GM19455 (cell line): ENCODE data around the gene ARHGAP10.

Experiments used
- ATAC-seq: cut with Tn5 transposase; IDR thresholded peaks from one replicate; pipeline ENCODE4 v1.9.1; 2021; ENCODE audit not compliant: unreplicated experiment

ARHGAP10 gene

DNA sequence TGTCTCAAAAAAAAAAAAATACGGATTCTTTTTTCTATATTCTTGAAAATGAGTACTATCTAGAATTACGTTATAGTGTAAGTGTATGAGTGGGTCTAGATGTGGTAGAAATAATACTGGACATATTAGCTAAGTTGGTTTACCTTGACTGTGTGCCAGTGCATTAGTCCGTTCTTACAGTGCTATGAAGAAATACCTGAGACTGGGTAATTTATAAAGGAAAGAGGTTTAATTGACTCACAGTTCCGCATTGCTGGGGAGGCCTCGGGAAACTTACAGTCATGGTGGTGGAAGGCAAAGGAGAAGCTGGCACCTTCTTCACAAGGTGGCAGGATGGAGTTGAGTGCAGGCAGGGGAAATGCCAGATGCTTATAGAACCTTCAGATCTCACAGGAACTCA is 92.4 kb downstream of the ARHGAP10 start:
- ATAC-seq: no peak

- ATAC-seq: no peak
These were observed 93.0 kb downstream of the ARHGAP10 start for GRCh38 chr4:147824884-147825283.

DNA sequence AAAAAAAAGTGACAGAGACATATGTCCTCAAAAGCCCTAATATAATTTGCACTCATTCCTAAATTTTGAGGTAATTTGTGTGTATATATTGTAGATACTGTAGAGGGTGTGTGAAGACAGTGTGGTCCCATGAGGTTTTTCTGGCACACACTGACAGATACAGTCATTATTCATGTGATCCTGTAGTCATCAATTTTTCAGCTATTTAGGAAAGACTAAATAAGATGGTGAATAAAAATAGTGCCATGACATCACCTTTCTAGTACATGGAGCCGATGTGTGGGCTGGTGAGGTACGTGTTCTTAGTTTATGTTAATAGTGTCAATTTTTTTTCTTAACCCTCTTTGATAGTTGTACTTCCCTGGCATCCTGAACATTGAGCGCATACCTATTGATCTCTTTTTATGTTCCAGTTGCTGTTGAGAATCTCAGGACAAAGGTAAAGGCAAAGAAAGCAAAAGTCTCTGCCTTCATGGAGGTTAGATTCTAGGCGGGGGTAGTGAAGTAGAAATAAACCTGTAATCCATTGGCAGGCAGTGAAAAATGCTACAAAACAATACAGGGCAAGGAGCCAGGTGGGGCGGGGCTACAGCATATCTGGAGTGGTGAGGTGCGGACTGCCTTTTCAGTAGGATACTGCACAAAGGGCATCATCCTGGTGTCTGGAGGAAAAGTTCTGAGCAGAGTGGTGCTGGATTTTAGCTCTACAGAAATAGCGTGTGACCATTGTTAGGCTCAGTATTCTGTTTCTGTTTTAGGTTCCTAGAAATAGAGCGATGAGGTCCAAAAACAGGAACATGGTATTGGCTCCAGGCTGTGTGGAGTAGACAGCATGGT is 93.8 kb downstream of the ARHGAP10 start:
- no peak for ATAC-seq

GRCh38 chr4:147826288-147826646 is 94.4 kb downstream of the ARHGAP10 start:
- no peak for ATAC-seq

GRCh38 chr4:147828331-147828905 is 96.5 kb downstream of the ARHGAP10 start:
- no peak for ATAC-seq

- no peak for ATAC-seq
These were observed 97.7 kb downstream of the ARHGAP10 start for GRCh38 chr4:147829401-147830101.

DNA sequence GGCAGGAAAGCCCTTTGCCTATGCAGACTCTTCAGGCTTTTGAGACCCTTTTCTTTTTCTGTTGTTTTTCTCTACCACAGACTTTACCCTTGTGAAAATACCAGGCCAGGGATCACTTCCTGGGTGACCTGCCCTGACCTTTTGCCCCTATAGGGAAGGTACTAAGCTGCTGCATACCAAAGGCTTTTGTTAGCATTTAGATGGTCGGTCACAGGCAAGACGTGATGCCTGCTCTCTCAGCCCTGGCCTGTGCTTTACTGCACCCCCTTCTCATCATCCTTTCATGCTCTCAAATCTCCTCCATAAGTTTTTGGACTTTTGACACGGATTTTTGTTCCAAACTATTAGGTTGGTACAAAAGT is 98.2 kb downstream of the ARHGAP10 start:
- ATAC-seq: no peak

DNA sequence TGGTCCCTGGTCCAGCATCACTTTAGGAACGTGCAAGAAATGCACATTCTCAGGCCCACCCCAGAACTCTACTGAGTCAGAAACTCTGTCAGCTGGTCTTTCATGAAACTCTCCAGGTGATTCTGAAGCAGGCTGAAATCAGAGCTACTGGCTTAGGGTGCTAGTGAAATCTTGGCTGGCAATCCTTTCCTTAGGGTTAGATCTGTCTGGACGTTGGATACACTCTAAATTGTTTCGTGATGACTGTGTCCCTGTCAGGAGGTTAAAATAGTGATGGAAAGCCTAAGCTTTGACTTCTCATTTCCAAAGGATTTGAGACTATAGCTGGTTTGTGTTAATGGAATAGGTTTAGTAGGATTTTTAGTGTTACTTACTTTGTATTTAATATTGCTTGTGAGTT is 99.1 kb downstream of the ARHGAP10 start:
- ATAC-seq: no peak

DNA sequence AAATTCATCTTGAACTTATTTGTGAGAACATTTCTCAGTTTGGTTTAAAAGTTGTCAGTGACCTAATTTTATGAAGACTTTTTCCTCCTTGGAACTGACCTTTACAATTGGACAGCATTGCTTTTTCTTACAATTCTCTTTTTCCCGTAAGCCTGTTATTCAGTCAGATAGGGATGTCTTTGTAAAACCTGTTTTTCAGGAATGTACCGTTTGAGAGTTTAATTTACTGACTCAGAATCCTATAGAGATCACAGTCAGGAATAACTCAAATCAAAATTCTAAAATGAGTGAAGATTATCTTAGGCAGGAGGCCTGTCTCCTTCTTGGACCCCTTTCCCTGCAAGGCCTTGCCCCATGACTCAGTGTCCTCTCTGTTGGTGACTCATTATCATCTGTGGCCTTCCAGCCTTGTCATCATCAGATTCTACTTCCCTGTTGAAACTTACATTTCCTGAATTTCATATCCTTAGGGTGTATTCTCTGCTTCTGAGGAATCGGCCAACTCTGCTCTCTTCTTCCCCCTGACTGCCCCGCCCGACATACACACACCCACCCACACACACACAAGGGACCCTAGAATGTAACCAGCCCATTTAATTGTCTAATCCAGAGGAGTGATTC is 99.8 kb downstream of the ARHGAP10 start:
- ATAC-seq: no peak

- ATAC-seq: no peak
These were observed 101.4 kb downstream of the ARHGAP10 start for GRCh38 chr4:147833254-147833653.

DNA sequence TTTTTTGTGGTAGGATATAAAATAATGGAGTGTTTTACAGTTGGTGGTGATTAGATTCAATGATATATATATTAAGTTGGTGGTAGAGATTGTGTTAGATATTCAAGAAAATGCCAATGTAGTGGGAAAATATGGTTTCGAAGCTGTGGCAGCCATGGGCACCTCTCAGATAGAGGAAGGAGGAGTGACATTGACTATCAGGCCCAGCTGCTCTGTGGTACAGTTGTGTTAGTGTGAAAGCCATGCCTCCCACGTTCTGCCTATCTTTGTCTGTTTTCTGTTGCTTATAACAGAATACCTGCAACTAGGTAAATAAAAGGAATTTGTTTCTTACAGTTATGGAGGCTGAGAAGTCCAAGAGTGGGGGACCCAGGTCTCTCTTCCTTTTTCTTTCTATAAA is 101.9 kb downstream of the ARHGAP10 start:
- no peak for ATAC-seq

DNA sequence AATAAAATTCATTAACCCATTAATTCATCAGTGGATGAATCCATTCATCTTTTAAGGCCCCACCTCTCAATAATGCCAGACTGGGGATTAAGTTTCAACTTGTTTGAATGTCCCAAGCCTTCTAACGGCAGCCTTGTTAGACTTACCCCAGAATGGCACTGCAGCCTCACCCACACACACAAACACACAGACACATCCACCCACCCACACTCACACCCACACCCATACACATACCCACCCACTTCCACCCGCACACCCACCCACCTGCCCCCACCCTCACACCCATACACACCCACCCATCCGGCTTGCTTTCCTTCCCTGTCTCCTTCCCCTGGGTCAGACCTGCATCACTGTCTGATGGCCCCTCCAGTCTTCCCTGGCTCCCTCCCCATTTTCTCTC is 102.6 kb downstream of the ARHGAP10 start:
- ATAC-seq: no peak

- ATAC-seq: peak; percentile 47
These were observed 104.9 kb downstream of the ARHGAP10 start for GRCh38 chr4:147836807-147837206.

- ATAC-seq: no peak
These were observed 105.5 kb downstream of the ARHGAP10 start for GRCh38 chr4:147837435-147837834.

DNA sequence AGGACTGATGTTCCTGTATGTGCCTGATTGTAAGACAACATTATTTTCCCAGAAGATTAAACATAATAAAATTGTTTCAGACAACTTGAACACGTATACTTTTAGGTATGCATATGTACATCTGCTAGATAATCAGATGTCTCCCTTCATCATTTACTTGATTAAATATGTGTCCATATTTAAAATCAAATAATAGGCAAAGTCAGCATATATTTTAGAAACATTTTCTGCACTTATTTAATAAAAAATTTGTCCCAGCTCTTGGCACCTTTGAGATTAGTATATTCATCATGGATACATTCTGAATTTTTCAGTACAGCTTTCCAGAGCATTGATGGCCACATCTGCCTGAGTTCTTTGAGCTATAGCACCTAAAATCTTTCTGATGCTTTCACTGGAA is 106.0 kb downstream of the ARHGAP10 start:
- ATAC-seq: no peak

DNA sequence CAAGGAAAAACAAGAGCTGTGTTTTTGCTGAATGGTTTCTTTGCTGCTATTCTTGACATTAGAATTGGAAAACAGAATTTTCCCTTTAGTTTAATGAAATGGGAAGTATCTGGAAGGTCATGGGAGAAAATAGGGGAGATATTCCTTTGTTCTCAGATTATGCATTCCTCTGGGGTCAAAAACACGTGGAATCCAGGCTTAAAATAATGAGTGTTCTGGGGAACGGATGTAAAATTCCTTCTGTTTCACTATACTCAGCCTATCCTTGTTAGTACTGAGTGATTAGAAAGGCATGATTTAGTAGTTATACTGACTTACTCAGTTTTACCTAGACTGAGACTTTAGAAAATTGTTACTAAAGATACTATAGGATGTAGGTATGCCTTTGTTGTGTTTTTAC is 107.3 kb downstream of the ARHGAP10 start:
- no peak for ATAC-seq

- ATAC-seq: no peak
These were observed 107.8 kb downstream of the ARHGAP10 start for GRCh38 chr4:147839663-147840062.

DNA sequence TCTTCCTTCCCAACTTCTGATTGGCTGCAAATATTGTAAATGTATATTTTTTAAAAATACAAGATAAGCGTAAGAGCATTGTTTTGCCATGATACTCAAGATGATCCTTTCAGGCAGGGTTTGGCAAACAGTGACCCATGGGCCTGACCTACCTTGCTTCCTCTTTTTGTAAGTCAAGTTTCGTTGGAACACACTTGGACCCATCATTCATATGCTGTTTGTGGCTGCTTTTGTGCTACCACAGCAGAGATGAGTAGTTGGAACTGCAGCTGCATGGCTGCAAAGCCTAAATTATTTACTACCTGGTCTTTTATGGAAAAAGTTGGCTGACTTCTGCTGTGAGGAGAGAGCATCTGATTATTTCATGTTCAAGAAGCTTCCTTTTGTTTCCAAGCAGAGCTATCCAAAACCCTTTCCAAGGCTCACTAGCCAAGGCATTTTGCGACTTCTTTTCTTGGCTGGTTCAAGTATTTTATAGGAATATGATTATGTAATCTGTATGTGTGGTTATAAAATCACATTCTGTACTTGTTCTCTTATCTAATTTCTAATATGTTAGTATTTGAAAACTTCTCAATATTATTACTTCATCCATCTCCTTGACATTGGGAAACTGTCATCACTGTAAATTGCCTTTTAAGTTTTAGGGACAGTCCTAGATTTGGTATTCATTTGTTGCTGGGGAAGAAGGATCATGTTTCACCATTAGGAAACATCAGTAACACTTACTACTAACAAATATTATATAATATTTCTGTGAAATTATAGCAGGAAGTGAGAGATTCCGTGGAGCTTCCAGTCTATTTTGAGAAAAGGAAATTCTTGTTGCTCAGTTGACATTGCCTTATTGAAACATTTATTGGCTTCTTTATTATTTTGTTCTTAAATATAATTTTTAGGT is 109.2 kb downstream of the ARHGAP10 start:
- ATAC-seq: peak; percentile 53

GRCh38 chr4:147842573-147842972 is 110.7 kb downstream of the ARHGAP10 start:
- no peak for ATAC-seq

- ATAC-seq: no peak
These were observed 111.3 kb downstream of the ARHGAP10 start for GRCh38 chr4:147843162-147843561.

GRCh38 chr4:147844781-147845180 is 112.9 kb downstream of the ARHGAP10 start:
- ATAC-seq: no peak
